ENCODE data around the gene CCDC28B.

- TF ChIP-seq POLR2A (IDR thresholded peaks at IDR 0.05) (no peak), POLR2AphosphoS5 (IDR thresholded peaks at IDR 0.05) (no peak)
- TF ChIP-seq, protein P1, sequence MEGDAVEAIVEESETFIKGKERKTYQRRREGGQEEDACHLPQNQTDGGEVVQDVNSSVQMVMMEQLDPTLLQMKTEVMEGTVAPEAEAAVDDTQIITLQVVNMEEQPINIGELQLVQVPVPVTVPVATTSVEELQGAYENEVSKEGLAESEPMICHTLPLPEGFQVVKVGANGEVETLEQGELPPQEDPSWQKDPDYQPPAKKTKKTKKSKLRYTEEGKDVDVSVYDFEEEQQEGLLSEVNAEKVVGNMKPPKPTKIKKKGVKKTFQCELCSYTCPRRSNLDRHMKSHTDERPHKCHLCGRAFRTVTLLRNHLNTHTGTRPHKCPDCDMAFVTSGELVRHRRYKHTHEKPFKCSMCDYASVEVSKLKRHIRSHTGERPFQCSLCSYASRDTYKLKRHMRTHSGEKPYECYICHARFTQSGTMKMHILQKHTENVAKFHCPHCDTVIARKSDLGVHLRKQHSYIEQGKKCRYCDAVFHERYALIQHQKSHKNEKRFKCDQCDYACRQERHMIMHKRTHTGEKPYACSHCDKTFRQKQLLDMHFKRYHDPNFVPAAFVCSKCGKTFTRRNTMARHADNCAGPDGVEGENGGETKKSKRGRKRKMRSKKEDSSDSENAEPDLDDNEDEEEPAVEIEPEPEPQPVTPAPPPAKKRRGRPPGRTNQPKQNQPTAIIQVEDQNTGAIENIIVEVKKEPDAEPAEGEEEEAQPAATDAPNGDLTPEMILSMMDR (IDR thresholded peaks at IDR 0.05), result no peak
Measured at GRCh38 chr1:32198237-32199042, 2.0 kb upstream of the CCDC28B start.
